ENCODE measurements around the gene CHIT1.

GRCh38 chr1:203167913-203168200 is 61.6 kb downstream of the CHIT1 start:
- TF ChIP-seq CTCF (IDR thresholded peaks at IDR 0.05 in 2 of 3, conservative IDR thresholded peaks at IDR 0.05 in 1 of 3; ENCODE audit: borderline replicate concordance in 1 of 3, insufficient read depth in 1 of 3, low read depth in 2 of 3, low read length in 2 of 3) (no peak), CEBPB (IDR thresholded peaks at IDR 0.05; ENCODE audit: low read depth) (no peak), POLR2AphosphoS5 (IDR thresholded peaks at IDR 0.05; ENCODE audit: low read depth, low read length) (no peak), EZH2phosphoT487 (IDR thresholded peaks at IDR 0.05; ENCODE audit: borderline replicate concordance) (no peak), ATF3 (IDR thresholded peaks at IDR 0.05) (no peak), REST (IDR thresholded peaks at IDR 0.05; ENCODE audit: low read depth) (no peak), EZH2 (IDR thresholded peaks at IDR 0.05) (no peak), YY1 (IDR thresholded peaks at IDR 0.05; ENCODE audit: extremely low read depth, insufficient replicate concordance, low read depth, low read length) (no peak), SRF (IDR thresholded peaks at IDR 0.05; ENCODE audit: low read depth) (no peak), ZBTB33 (IDR thresholded peaks at IDR 0.05; ENCODE audit: extremely low read depth, insufficient replicate concordance, low read length) (no peak), POLR2A (IDR thresholded peaks at IDR 0.05; ENCODE audit: borderline replicate concordance, extremely low read depth, insufficient read depth, insufficient read length) (no peak)

All from HCT116 (cell line).